Activated T-helper 17 cell treated with anti-CD3 and anti-CD28 coated beads, Interleukin-2, amount 50 U/mL, for 72 hours (primary cell): ENCODE results near the gene CDC25C. TPM values are rescaled to one million over a fixed set of nuclear protein-coding genes. Genes with fewer than 3 reads are reported as not detected.
"Not testable (repeated sequence)": the region's sequence is repeated elsewhere in the genome, so short reads cannot be mapped to it uniquely, and the experiment has no call there.

Source experiments
- ATAC-seq: fragments of 150-1000 bp; cut with Tn5 transposase; replicated peaks from 2 replicates; pipeline ENCODE4 v1.10.0; 2021; ENCODE audit warnings: mild to moderate bottlenecking, moderate library complexity
- H3K27ac Mint-ChIP-seq: one replicate; pipeline ENCODE4 v1.8.0; 2022; ENCODE audit warnings: mixed read lengths
- H3K27me3 Mint-ChIP-seq: one replicate; pipeline ENCODE4 v1.8.0; 2022; ENCODE audit warnings: mixed read lengths
- H3K36me3 Mint-ChIP-seq: one replicate; pipeline ENCODE4 v1.8.0; 2022; ENCODE audit warnings: low read depth, mild to moderate bottlenecking, mixed read lengths
- H3K4me1 Mint-ChIP-seq: one replicate; pipeline ENCODE4 v1.8.0; 2022; ENCODE audit warnings: mixed read lengths
- H3K4me3 Mint-ChIP-seq: one replicate; pipeline ENCODE4 v1.8.0; 2022; ENCODE audit warnings: mild to moderate bottlenecking, mixed read lengths
- H3K9me3 Mint-ChIP-seq: one replicate; pipeline ENCODE4 v1.8.0; 2022; ENCODE audit warnings: mixed read lengths
- total RNA-seq, 2 donors: library from RNA; stranded (reverse); gene quantifications; one replicate each; pipeline ENCODE4 v1.2.3, GENCODE V29; 2022

Gene CDC25C
- total RNA-seq, 2 donors from 2014 or later, result 11.5 to 19.7 TPM

DNA sequence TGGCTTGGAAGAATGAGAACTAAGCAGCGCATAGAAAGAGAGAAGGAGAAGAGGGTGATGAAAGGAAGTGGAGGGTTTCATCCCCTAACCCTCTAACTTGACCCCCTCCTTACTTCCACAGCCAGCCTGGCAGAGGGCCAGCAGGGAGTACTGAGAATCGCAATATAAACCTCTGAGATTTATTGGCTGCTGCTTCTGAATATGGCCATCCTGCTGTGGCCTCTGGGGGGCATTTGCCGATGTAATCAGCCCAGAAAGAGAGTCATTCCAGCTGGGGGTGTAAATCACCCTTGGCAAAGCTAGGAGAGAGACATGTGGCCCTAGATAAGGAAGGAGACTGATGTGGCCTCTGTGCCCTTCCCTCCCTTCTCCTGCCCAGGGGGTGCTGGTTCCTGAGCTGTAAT is 56.2 kb downstream of the CDC25C start:
- H3K4me1 Mint-ChIP-seq, result peaks cover 4% of the 10 kb centered on the region
- no peak for ATAC-seq
- H3K9me3 Mint-ChIP-seq, result no peaks in the 10 kb centered on the region
- no peaks in the 10 kb centered on the region for H3K36me3 Mint-ChIP-seq
- peaks cover 26% of the 10 kb centered on the region for H3K27me3 Mint-ChIP-seq
- no peak overlapping the region for H3K4me3 Mint-ChIP-seq
- no peak overlapping the region for H3K27ac Mint-ChIP-seq

GRCh38 chr5:138274189-138274853 is 57.3 kb downstream of the CDC25C start, which contains the start of gene GFRA3:
Gene GFRA3, minus strand, starts transcription at chr5:138274621. Its CDS starts 197 bp downstream, at chr5:138274424.
- Mint-ChIP-seq H3K27me3 (peaks cover 26% of the 10 kb centered on the region), H3K36me3 (no peaks in the 10 kb centered on the region), H3K27ac (no peak within 1 kb of the TSS), H3K4me3 (peak within 1 kb of the TSS; percentile 25), H3K4me1 (peaks cover 4% of the 10 kb centered on the region), H3K9me3 (no peaks in the 10 kb centered on the region)
- ATAC-seq, result peak; percentile 26

DNA sequence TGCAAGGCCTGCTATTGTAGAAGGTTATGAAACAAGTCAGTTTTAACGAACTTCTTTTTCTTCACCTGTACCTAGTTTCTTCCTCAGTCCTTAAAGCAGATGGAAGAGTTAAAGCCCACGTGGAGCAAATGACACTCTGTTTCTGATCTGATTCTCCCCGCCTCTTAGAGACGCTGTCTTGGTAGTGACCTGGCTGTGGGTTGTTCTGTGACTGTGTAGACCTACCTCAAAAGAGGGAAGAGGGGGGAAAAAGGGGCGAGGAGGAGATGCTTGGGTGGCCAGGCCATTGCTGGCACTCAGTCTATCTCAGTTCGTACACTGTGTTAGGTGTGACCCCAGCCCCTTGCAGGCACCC is 57.8 kb downstream of the CDC25C start:
- no peak for ATAC-seq
- peak overlapping the region; percentile 25 for H3K4me3 Mint-ChIP-seq

DNA sequence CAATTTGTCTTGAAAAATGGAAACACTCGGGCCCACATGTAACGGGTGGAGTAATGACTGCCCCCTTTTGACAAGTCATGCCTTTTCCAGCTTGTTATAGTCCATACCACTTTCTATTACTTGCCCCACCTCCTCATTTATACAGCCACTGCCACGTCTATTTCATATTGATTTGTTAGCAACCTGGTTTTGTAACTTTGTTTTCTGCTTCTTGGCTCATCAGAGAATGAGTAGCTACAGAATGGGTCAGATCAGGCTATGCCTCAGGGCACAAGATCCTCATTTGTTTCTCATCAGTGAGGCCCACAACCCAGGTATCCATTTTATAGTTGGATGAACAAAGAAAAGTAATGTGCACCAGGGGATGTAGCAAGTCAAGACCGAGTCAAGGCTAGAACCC is 58.9 kb downstream of the CDC25C start:
- Mint-ChIP-seq H3K9me3 (no peaks in the 10 kb centered on the region), H3K4me3 (no peak overlapping the region), H3K4me1 (peaks cover 4% of the 10 kb centered on the region), H3K27ac (no peak overlapping the region), H3K27me3 (peaks cover 27% of the 10 kb centered on the region), H3K36me3 (no peaks in the 10 kb centered on the region)
- no peak for ATAC-seq

More for the DNA sequence above, 57.8 kb downstream of the CDC25C start:
- no peak overlapping the region for H3K27ac Mint-ChIP-seq
- peaks cover 26% of the 10 kb centered on the region for H3K27me3 Mint-ChIP-seq
- H3K9me3 Mint-ChIP-seq, result no peaks in the 10 kb centered on the region
- peaks cover 4% of the 10 kb centered on the region for H3K4me1 Mint-ChIP-seq
- no peaks in the 10 kb centered on the region for H3K36me3 Mint-ChIP-seq

GRCh38 chr5:138271281-138271680 is 60.3 kb downstream of the CDC25C start:
- no peak for ATAC-seq
- Mint-ChIP-seq H3K27me3 (peaks cover 30% of the 10 kb centered on the region), H3K4me3 (no peak overlapping the region), H3K9me3 (no peaks in the 10 kb centered on the region), H3K27ac (no peak overlapping the region), H3K4me1 (peaks cover 4% of the 10 kb centered on the region), H3K36me3 (no peaks in the 10 kb centered on the region)

DNA sequence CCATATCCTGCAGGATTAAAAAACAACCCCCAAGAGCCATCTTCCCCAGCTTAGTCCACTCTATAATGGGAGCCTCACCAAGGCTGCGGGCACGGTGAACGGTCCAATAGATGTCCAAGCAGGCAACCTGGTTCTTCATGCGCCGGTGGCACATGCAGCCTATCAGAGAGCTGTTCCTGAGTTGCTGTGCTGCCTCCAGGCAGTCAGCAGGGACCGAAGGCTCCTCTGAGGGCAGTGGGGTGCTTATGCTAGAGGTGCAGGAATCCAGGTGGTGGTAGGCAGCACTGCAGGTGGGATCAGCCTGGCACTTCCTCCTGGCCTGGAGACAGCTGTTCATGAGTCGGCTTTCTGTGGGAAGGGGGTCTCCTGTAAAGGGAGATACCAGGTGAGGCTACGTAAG is 67.4 kb downstream of the CDC25C start:
- Mint-ChIP-seq H3K4me1 (no peaks in the 10 kb centered on the region), H3K4me3 (no peak overlapping the region), H3K36me3 (no peaks in the 10 kb centered on the region), H3K27me3 (peaks cover 14% of the 10 kb centered on the region), H3K9me3 (no peaks in the 10 kb centered on the region), H3K27ac (no peak overlapping the region)
- no peak for ATAC-seq

DNA sequence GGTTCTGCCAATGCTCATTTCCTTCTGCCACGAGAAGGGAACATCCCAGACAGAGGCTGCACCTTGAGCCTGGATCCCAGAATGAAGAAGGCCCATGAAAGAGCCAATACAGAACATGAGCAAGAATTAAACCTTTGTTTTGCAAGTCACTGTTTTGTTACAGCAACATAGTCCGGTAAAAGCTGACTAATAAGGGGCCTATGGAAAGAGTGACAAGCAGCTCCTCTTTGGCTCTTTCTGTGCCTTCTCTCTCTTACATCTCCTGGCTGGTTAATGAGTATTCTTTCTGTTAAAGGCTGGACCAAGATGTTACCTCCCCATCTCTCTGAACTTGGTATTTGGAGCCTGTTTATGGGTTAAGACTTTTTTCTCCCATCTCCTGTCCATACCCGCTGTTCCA is 68.0 kb downstream of the CDC25C start:
- Mint-ChIP-seq H3K36me3 (no peaks in the 10 kb centered on the region), H3K27me3 (peaks cover 16% of the 10 kb centered on the region), H3K9me3 (no peaks in the 10 kb centered on the region), H3K4me1 (no peaks in the 10 kb centered on the region), H3K4me3 (no peak overlapping the region), H3K27ac (no peak overlapping the region)
- ATAC-seq, result peak; percentile 62

DNA sequence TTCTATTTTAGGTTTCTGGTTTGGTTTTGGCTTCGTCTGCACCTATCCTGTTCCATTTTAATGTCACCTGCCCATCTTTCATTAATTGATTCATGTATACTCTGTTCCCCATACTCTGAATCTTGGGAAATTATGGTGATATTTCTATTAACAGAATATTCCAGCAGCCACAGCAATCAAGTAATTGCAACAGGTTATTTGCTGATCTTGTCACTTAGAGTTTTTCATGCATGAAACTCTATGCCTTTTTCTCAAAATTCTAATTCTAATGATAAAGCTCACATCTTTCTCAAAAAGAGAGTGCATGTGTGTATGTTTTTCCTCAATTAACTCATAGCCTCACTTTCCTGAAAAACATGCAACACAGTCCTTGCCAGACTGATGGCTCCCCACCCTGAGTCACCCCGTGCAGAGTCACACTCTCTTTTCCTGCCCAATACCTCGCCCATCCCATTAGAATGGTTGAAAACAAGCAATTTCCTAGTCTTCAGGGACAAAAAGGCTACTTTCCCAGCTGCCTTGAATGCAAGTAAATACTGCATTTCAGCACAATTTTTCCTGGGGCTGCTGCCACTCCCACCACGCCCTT is 72.8 kb downstream of the CDC25C start:
- Mint-ChIP-seq H3K9me3 (no peaks in the 10 kb centered on the region), H3K36me3 (no peaks in the 10 kb centered on the region), H3K4me3 (no peak overlapping the region), H3K4me1 (no peaks in the 10 kb centered on the region), H3K27me3 (peaks cover 5% of the 10 kb centered on the region), H3K27ac (no peak overlapping the region)
- no peak for ATAC-seq

GRCh38 chr5:138257583-138257982 is 74.0 kb downstream of the CDC25C start:
- no peaks in the 10 kb centered on the region for H3K4me1 Mint-ChIP-seq

GRCh38 chr5:138252944-138253343 is 78.7 kb downstream of the CDC25C start:
- Mint-ChIP-seq H3K4me1 (no peaks in the 10 kb centered on the region), H3K27ac (no peak overlapping the region), H3K36me3 (no peaks in the 10 kb centered on the region), H3K9me3 (no peaks in the 10 kb centered on the region), H3K27me3 (no peaks in the 10 kb centered on the region), H3K4me3 (no peak overlapping the region)
- no peak for ATAC-seq

More at GRCh38 chr5:138257583-138257982, 74.0 kb downstream of the CDC25C start:
- H3K4me3 Mint-ChIP-seq, result no peak overlapping the region
- H3K27ac Mint-ChIP-seq, result no peak overlapping the region
- no peaks in the 10 kb centered on the region for H3K36me3 Mint-ChIP-seq
- peaks cover 5% of the 10 kb centered on the region for H3K27me3 Mint-ChIP-seq
- no peak for ATAC-seq
- no peaks in the 10 kb centered on the region for H3K9me3 Mint-ChIP-seq

- not testable (repeated sequence) for H3K9me3 Mint-ChIP-seq, H3K36me3 Mint-ChIP-seq, H3K4me1 Mint-ChIP-seq, H3K4me3 Mint-ChIP-seq, ATAC-seq, H3K27ac Mint-ChIP-seq
- peaks cover 16% of the 10 kb centered on the region for H3K27me3 Mint-ChIP-seq
Observed at GRCh38 chr5:138247800-138248199, 83.8 kb downstream of the CDC25C start.

- H3K27me3 Mint-ChIP-seq, result peaks cover 20% of the 10 kb centered on the region
- no peaks in the 10 kb centered on the region for H3K4me1 Mint-ChIP-seq
- H3K36me3 Mint-ChIP-seq, result no peaks in the 10 kb centered on the region
- no peaks in the 10 kb centered on the region for H3K9me3 Mint-ChIP-seq
- no peak for ATAC-seq
- H3K27ac Mint-ChIP-seq, result no peak overlapping the region
- no peak overlapping the region for H3K4me3 Mint-ChIP-seq
Observed at GRCh38 chr5:138246822-138247221, 84.8 kb downstream of the CDC25C start.

- no peak overlapping the region for H3K27ac Mint-ChIP-seq
- no peaks in the 10 kb centered on the region for H3K36me3 Mint-ChIP-seq
- no peaks in the 10 kb centered on the region for H3K4me1 Mint-ChIP-seq
- no peak overlapping the region for H3K4me3 Mint-ChIP-seq
- H3K27me3 Mint-ChIP-seq, result peaks cover 22% of the 10 kb centered on the region
- no peaks in the 10 kb centered on the region for H3K9me3 Mint-ChIP-seq
- no peak for ATAC-seq
Observed at GRCh38 chr5:138246334-138246733, 85.3 kb downstream of the CDC25C start.

- Mint-ChIP-seq H3K9me3 (no peaks in the 10 kb centered on the region), H3K4me3 (no peak overlapping the region)
Observed at GRCh38 chr5:138245717-138246116, 85.9 kb downstream of the CDC25C start.

GRCh38 chr5:138243794-138244193 is 87.8 kb downstream of the CDC25C start:
- no peak overlapping the region for H3K4me3 Mint-ChIP-seq
- H3K27ac Mint-ChIP-seq, result no peak overlapping the region
- peaks cover 40% of the 10 kb centered on the region for H3K27me3 Mint-ChIP-seq
- H3K4me1 Mint-ChIP-seq, result peaks cover 5% of the 10 kb centered on the region
- no peaks in the 10 kb centered on the region for H3K9me3 Mint-ChIP-seq
- no peaks in the 10 kb centered on the region for H3K36me3 Mint-ChIP-seq
- ATAC-seq, result no peak

More at GRCh38 chr5:138245717-138246116, 85.9 kb downstream of the CDC25C start:
- Mint-ChIP-seq H3K27ac (no peak overlapping the region), H3K27me3 (peaks cover 27% of the 10 kb centered on the region), H3K4me1 (peaks cover 2% of the 10 kb centered on the region), H3K36me3 (no peaks in the 10 kb centered on the region)
- no peak for ATAC-seq
